GM21360 (cell line): ENCODE data around the gene ATG7.
"Not testable (repeated sequence)": the region's sequence is repeated elsewhere in the genome, so short reads cannot be mapped to it uniquely, and the experiment has no call there.

ENCODE experiments used
- ATAC-seq: cut with Tn5 transposase; IDR thresholded peaks from one replicate; pipeline ENCODE4 v1.9.1; 2021; ENCODE audit warnings: mild to moderate bottlenecking, moderate library complexity; ENCODE audit not compliant: unreplicated experiment

Gene ATG7

GRCh38 chr3:11251807-11252176, 20.4 kb upstream of the ATG7 start:
- no peak for ATAC-seq

DNA sequence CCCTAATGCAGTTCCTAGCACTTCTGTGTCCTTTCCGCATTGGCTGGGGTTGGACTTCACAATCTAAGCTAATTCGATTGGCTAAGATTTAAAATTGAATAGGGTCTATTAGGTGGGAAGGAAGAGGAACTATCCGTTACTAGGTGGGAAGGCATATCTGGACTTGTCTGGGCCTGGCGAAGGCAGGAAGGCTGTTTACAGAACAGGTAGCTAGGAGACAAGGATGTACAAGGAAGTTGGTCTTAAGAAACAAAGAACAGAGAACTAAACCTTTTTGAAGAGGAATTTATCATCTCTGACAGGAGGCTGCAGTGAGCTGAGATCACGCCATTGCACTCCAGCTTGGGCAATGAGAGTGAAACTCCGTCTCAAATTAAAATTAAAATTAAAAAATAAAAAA, 17.3 kb upstream of the ATG7 start:
- ATAC-seq, result no peak

DNA sequence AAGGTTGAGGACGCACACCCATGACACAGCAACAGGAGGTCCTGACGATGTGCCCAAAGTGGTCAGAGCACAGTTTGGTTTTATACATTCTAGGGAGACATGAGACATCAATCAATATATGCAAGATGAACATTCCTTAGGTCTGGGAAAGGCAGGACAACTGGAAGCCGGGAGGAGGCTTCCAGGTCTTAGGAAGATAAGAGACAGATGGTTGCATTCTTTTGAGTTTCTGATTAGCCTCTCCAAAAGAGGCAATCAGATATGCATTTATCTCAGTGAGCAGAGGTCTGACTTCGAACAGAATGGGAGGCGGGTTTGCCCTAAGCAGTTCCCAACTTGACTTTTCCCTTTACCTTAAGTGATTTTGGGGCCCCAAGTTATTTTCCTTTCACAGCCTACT, 16.7 kb upstream of the ATG7 start:
- not testable (repeated sequence) for ATAC-seq

- no peak for ATAC-seq
Measured at GRCh38 chr3:11258958-11259357, 13.2 kb upstream of the ATG7 start.

DNA sequence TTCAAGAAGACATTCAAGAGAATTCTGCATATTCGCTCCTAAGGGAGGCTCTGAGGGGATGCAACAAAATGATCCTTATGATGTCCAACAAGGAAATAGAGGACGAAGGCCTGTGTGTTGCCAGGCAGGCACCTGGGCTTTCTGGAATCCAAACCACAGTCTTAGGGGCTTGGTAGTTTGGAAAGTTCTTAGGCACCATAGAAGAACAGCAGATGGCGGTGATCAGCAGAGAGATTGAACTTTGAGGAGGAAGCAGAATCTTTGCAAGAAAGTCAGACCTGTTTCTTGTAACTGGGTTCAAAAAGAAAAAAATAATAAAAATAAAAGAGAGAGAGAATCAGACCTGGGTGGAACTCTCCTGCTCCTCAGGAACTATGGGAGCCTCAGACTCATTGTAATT, 11.7 kb upstream of the ATG7 start:
- no peak for ATAC-seq

GRCh38 chr3:11269007-11269406, 3.2 kb upstream of the ATG7 start:
- no peak for ATAC-seq

DNA sequence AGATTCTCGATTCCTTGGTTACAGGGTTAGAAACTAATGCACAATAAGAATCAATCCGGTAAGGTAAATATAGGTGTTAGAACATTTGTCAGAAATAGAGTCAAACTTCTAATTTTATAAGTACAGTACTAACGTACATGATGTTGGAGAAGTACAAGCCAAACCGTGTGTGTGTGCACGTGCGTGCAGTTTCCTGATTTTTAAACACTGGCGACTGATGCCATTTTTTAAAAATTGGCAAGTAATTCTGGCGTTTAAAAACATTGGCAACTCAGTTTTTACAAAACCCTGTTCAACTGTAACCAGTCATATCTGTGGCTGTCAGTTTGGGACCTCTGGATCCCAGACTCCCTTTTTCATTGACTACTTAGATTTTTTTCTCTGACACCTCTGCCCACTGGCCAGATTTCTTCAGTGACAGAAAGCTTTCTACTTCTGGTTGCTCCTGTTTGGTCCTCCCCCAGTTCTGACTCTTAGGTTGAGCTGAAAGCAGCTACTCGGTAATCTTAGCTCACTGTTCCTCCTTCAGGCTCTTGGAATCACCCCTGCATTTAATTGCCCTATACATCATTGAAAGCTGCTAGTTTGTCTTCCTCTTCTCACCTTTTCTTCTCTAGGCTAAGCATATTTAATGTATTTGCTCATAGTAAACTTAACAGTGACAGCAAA, 843 bp downstream of the ATG7 start:
- no peak for ATAC-seq

DNA sequence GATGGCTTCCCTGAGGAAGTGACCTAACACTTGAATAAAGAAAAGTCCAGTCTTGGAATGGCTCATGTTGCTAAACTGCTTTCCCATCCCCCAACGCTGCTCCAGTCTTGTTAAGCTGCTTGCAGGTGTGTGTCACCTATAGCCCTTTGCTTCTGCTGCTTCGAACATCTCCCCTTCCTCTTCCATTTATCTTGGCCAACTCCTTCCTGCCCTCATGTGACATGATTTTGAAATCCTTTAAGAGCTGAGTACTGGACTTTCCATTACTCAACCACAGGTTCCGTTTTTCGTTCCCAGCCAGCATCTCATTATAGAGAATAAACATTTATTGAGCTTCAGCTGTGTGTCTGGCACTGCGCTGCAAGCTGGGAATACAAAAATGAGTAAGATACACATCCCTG, 1.7 kb downstream of the ATG7 start:
- no peak for ATAC-seq

DNA sequence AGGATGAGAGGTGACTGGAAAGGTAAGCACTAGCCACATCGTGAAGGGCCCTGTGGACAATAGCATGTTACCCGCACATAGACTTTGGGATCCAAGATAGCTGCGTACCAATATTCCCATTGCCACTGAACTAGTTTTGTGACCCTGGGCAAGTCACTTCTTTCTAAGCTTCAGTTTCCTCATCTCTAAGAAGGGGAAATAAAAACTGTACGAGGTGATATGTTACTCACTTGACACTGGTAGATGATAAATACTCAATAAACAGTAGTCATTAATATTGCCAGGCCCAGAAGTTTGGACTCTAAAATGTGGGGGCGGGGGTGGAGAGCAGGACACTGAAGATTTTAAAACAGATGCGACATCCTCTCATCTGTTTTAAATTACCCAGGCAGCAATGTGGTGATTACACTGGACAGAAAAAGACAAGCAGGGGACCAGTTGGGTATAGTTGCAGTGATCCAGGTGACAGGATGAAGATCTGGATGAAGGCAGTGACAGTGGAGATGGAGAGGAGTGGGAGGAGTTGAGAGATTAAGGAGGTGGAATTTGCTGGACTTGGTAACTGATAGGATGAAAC, 2.5 kb downstream of the ATG7 start:
- ATAC-seq, result no peak

DNA sequence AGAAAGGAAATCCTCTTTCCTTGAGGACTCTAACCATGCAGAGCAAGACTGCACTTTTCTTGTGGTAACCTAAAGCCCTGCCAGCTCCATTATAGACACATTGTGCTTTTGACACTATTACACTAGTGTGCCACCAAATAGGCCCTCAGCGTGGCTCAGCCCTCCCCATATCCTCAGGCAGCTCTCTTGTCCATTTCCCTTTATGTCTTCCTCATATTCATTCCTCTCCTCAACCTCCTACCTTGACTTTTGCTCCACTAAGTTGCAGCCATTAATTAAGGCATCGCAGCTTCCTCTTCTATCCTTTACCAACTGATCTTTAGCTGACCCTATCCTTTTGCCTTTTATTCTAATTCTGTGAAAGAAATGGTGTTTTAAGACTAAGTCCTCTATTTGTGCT, 3.7 kb downstream of the ATG7 start:
- ATAC-seq, result no peak

DNA sequence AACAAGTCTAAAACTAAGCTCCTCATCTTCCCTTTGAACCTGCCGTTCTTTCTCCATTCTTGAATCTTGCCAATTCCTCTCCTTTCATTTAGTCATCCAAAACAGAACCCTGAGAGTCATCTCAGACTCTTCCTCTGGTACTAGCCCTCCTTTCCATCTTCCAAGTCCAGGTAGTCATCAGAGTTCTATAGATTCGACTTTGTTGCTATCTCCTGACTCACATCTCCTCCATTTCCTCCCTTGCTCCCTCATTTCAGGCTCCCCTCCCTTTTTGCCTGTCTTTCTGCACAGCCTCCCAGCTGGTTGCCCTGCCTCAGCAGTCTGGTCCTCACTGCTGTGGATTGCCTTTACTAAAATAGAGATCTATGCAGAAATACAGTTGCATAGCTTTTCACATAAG, 4.7 kb downstream of the ATG7 start:
- no peak for ATAC-seq

DNA sequence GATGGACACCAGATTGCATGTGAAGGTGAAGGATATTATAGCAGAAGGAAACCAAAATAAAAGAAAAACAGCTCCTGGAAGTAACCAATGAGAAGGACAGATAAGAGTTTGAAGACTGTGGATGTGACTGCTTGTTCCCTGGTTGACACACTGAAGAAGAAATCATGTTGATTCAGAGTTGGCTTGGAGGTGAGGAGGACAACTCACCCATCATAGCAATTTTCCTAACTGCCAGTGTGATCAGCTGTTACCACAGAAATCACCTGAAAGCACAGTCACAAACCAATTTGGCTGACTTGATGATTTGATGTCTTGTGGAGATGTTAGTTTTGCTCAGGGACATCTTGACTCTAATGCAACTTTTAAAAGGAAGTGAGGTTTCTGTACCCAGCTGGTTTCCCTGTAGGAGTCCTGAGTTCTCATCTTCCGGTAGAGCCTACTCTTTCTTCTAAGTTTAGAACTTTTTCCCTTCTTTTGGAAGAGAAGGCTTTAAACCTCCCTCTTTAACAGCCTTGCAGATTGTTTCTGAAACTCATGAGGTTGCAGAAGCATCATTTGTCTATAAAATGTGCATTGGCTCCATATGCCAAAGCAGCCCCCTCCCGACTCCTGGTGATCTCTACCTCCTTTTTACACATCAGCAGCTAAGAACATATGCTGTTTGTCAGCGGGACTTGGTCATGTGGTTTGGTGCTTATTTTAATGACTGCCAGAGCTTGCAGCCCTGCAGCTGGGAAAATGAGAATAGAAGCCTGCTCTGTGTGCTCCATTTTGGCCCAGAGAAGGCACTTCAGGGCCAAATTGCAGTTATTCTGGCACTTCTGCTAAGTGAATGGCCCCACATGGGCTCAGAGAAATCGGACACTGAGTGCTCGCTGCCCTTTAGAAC, 10.3 kb downstream of the ATG7 start:
- ATAC-seq, result no peak

DNA sequence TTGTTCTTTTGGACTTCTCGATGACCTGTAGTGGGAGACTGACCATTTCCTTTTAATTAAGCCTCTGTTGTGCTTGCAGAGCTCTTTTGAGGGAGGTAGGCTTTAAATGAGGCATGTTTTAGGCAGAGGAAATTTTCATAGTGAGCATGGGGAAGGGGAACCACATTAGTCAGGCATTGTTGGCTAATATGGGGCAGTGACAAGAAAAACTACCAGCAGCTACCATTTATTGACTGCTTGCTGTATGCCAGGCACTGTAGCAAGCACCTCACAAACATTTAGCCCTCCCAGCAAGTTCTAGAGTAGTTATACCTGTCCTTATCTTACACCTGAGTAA, 10.9 kb downstream of the ATG7 start:
- no peak for ATAC-seq

DNA sequence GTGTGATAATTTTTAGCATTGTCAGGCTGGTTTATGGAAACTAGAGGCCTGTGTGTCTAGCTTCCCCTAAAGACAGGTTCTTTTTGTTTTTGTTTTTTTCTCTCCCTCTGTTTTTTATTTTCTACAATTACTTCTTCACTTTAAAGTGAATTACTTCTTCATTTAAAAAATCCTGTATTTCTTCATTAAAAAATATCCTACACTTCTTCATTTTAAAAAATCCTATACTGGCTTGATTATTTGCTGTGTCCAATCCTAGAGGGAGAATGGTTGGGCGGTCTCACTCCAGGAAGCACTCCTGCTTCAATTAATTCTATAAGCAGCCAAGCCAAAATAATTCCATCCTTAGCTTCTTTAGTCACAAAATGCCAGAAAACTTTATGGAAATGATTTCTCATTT, 11.8 kb downstream of the ATG7 start:
- no peak for ATAC-seq

- ATAC-seq, result no peak
Measured at GRCh38 chr3:11285471-11285870, 13.3 kb downstream of the ATG7 start.

- ATAC-seq, result no peak
Measured at GRCh38 chr3:11287404-11287803, 15.2 kb downstream of the ATG7 start.

- no peak for ATAC-seq
Measured at GRCh38 chr3:11288021-11288491, 15.9 kb downstream of the ATG7 start.

GRCh38 chr3:11288786-11289637, 16.8 kb downstream of the ATG7 start:
- ATAC-seq, result peak; percentile 64

GRCh38 chr3:11289864-11290263, 17.7 kb downstream of the ATG7 start:
- ATAC-seq, result no peak

DNA sequence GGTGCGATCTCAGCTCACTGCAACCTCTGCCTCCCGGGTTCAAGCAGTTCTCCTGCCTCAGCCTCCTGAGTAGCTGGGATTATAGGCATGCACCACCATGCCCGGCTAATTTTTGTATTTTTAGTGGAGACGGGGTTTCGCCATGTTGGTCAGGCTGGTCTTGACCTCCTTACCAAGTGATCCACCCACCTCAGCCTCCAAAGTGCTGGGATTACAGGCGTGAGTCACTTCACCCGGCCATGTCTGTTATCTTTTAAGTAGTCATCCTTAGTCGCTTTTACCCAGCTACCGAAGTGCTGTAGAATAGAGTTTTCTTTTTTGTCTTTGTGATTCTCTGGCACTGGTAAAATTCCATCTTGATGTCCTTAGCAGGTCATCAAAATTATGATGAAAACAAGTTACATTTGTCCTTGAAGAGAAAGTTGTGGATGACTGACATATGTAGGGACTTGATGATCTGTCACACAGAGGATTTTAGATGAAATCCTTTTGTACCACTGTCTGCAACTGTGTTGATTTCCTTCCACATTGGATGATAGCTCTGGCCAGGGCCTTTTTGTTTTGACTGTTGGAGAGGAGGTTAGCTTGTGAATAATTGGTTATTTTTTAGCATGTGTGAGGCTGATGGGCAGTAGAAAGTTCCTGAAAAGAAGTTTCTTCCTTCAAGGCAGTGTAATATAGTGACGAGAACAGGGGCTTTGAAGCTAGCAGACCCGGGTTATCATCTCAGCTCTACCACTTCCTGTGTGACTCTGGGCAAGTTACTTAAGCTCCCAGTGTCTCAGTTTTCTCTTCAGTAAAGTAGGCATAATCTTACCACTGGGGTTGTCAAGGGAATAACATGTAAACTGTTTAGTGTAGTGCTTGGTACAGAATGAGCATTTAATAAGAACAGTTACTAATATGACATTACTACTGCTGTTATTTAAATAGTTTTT, 18.8 kb downstream of the ATG7 start:
- ATAC-seq, result peak; percentile 35
